AG04450 (cell line): ENCODE results near the gene ZNF740. TPM values are rescaled to one million over a fixed set of nuclear protein-coding genes. Genes with fewer than 3 reads are reported as not detected.

Source experiments
- CTCF ChIA-PET: fragments of 300-600, 350-600 bp; formaldehyde crosslinking; extraction: SDS; loops from one replicate; lab custom pipeline; 2022; ENCODE audit warnings: antibody characterized with exemption, inconsistent platforms; lab: Charles Lee
- POLR2A ChIA-PET: fragments of 350-600 bp; formaldehyde crosslinking; extraction: SDS; loops from one replicate; lab custom pipeline; 2021; ENCODE audit warnings: antibody characterized with exemption, inconsistent platforms; lab: Yijun Ruan, JAX
- DNase-seq: peaks from one replicate; pipeline ENCODE4 v3.0.0-alpha.2; 2011; ENCODE audit warnings: low read depth, low spot score
- H3K27ac ChIP-seq: one replicate; pipeline ENCODE4 v1.5.1; 2012; ENCODE audit warnings: low read depth, low read length, control low read depth
- H3K27me3 ChIP-seq: one replicate; pipeline ENCODE4 v1.6.0; 2012; ENCODE audit warnings: low read length; ENCODE audit not compliant: control insufficient read depth, insufficient read depth
- H3K4me3 ChIP-seq: 2 replicates; pipeline ENCODE4 v1.5.1; 2011; ENCODE audit warnings: mild to moderate bottlenecking, low read depth, low read length, control low read depth
- H3K9me3 ChIP-seq: 2 replicates; pipeline ENCODE4 v1.5.1; 2012; ENCODE audit warnings: low read length; ENCODE audit not compliant: control insufficient read depth, insufficient read depth
- polyA plus RNA-seq: library from polyadenylated mRNA; depleted of rRNA; stranded (reverse); fragments of >200 nt; gene quantifications from 2 replicates; pipeline ENCODE4 v1.2.3, GENCODE V29; 2011
- TF ChIP-seq, protein P1 (sequence below): IDR thresholded peaks from 2 replicates; pipeline ENCODE4 v1.5.1; 2011; ENCODE audit warnings: low read depth, low read length, control low read depth, inconsistent platforms

Gene ZNF740
- polyA plus RNA-seq, 1 experiment: 21.7 TPM

GRCh38 chr12:53234271-53234914 is 53.9 kb downstream of the ZNF740 start:
- Histone ChIP-seq H3K4me3 (no peak overlapping the region), H3K27me3 (peaks cover 9% of the 10 kb centered on the region), H3K27ac (no peak overlapping the region), H3K9me3 (no peaks in the 10 kb centered on the region)
- TF ChIP-seq, protein P1, sequence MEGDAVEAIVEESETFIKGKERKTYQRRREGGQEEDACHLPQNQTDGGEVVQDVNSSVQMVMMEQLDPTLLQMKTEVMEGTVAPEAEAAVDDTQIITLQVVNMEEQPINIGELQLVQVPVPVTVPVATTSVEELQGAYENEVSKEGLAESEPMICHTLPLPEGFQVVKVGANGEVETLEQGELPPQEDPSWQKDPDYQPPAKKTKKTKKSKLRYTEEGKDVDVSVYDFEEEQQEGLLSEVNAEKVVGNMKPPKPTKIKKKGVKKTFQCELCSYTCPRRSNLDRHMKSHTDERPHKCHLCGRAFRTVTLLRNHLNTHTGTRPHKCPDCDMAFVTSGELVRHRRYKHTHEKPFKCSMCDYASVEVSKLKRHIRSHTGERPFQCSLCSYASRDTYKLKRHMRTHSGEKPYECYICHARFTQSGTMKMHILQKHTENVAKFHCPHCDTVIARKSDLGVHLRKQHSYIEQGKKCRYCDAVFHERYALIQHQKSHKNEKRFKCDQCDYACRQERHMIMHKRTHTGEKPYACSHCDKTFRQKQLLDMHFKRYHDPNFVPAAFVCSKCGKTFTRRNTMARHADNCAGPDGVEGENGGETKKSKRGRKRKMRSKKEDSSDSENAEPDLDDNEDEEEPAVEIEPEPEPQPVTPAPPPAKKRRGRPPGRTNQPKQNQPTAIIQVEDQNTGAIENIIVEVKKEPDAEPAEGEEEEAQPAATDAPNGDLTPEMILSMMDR: no peak
- CTCF ChIA-PET: interaction anchor here (1.3 kb wide), 1 partner anchor 87 kb away, joined by 3 read pairs; the partner anchor contains the start of gene AAAS
- DNase-seq: no peak
- POLR2A ChIA-PET: no interaction called here

- peaks cover 11% of the 10 kb centered on the region for H3K27me3 ChIP-seq
- H3K4me3 ChIP-seq: no peak overlapping the region
- H3K9me3 ChIP-seq: no peaks in the 10 kb centered on the region
- ChIA-PET CTCF (interaction anchor here (1.3 kb wide), 1 partner anchor 86 kb away, joined by 3 read pairs; the partner anchor contains the start of gene AAAS), POLR2A (no interaction called here)
- TF ChIP-seq, protein P1: no peak
- H3K27ac ChIP-seq: no peak overlapping the region
- DNase-seq: no peak
Observed at GRCh38 chr12:53235164-53235563, 54.6 kb downstream of the ZNF740 start.

- Histone ChIP-seq H3K9me3 (no peaks in the 10 kb centered on the region), H3K27ac (no peak overlapping the region), H3K27me3 (peaks cover 12% of the 10 kb centered on the region), H3K4me3 (no peak overlapping the region)
- POLR2A ChIA-PET: no interaction called here
- TF ChIP-seq, protein P1: no peak
- CTCF ChIA-PET: interaction anchor here (1.3 kb wide), 1 partner anchor 85 kb away, joined by 3 read pairs; the partner anchor contains the start of gene AAAS
- no peak for DNase-seq
Observed at GRCh38 chr12:53235742-53236442, 55.4 kb downstream of the ZNF740 start.

- TF ChIP-seq, protein P1: no peak
- ChIA-PET POLR2A (no interaction called here), CTCF (no interaction called here)
- no peaks in the 10 kb centered on the region for H3K9me3 ChIP-seq
- no peak overlapping the region for H3K27ac ChIP-seq
- H3K4me3 ChIP-seq: no peak overlapping the region
- DNase-seq: no peak
- H3K27me3 ChIP-seq: peaks cover 12% of the 10 kb centered on the region
Observed at GRCh38 chr12:53236443-53237111, 56.1 kb downstream of the ZNF740 start.
